Neural progenitor cell (in vitro differentiated cells): Measurements from ENCODE around the gene GATAD2A. TPM values are rescaled to one million over a fixed set of nuclear protein-coding genes. Genes with fewer than 3 reads are reported as not detected.

ENCODE experiments used
- DNase-seq: peaks from one replicate; pipeline ENCODE4 v3.0.0-alpha.2; 2016; ENCODE audit warnings: low spot score
- H2AFZ ChIP-seq: fragments of 200-600 bp; sonication (generic); replicated peaks from 2 replicates; pipeline ENCODE4 v1.6.1; 2016; ENCODE audit warnings: antibody characterized with exemption
- H3F3A ChIP-seq: fragments of 200-600 bp; sonication (generic); 2 replicates; pipeline ENCODE4 v1.6.1; 2016; ENCODE audit warnings: antibody characterized with exemption, low read depth
- H3K27ac ChIP-seq: fragments of 200-600 bp; sonication (generic); 2 replicates; pipeline ENCODE4 v1.5.1; 2016; ENCODE audit warnings: mild to moderate bottlenecking
- H3K27me3 ChIP-seq: fragments of 200-600 bp; sonication (generic); 2 replicates; pipeline ENCODE4 v1.6.1; 2016; ENCODE audit warnings: mild to moderate bottlenecking, moderate library complexity
- H3K36me3 ChIP-seq: fragments of 200-600 bp; sonication (generic); 2 replicates; pipeline ENCODE4 v1.5.1; 2016
- H3K4me1 ChIP-seq: fragments of 200-600 bp; sonication (generic); 2 replicates; pipeline ENCODE4 v1.6.1; 2016; ENCODE audit warnings: mixed run types
- H3K4me2 ChIP-seq: fragments of 200-600 bp; sonication (generic); 2 replicates; pipeline ENCODE4 v1.6.1; 2016
- H3K4me3 ChIP-seq: fragments of 200-600 bp; sonication (generic); 2 replicates; pipeline ENCODE4 v1.5.1; 2016
- H3K79me2 ChIP-seq: fragments of 200-600 bp; sonication (generic); 2 replicates; pipeline ENCODE4 v1.6.1; 2016; ENCODE audit warnings: low read depth
- H3K9ac ChIP-seq: fragments of 200-600 bp; sonication (generic); 2 replicates; pipeline ENCODE4 v1.6.1; 2016
- H3K9me3 ChIP-seq: fragments of 200-600 bp; sonication (generic); 2 replicates; pipeline ENCODE4 v1.5.1; 2016; ENCODE audit warnings: low read depth
- H4K20me1 ChIP-seq: fragments of 200-600 bp; sonication (generic); 2 replicates; pipeline ENCODE4 v1.6.1; 2016; ENCODE audit warnings: low read depth
- H3K27ac Mint-ChIP-seq: 3 replicates; pipeline ENCODE4 v1.8.0; 2021; ENCODE audit warnings: mixed read lengths
- H3K27me3 Mint-ChIP-seq: 2 replicates; pipeline ENCODE4 v1.8.0; 2022; ENCODE audit warnings: low read depth, mild to moderate bottlenecking, inconsistent platforms, moderate library complexity, mixed read lengths; ENCODE audit not compliant: insufficient read depth
- H3K36me3 Mint-ChIP-seq: 3 replicates; pipeline ENCODE4 v1.8.0; 2021; ENCODE audit warnings: mixed read lengths
- H3K4me1 Mint-ChIP-seq: 3 replicates; pipeline ENCODE4 v1.8.0; 2021; ENCODE audit warnings: mixed read lengths
- H3K4me3 Mint-ChIP-seq: 3 replicates; pipeline ENCODE4 v1.8.0; 2021; ENCODE audit warnings: mild to moderate bottlenecking, moderate library complexity, mixed read lengths
- H3K9me3 Mint-ChIP-seq: 3 replicates; pipeline ENCODE4 v1.8.0; 2020; ENCODE audit warnings: mixed read lengths
- EZH2 ChIP-seq: fragments of 200-600 bp; sonication (generic); IDR thresholded peaks from 2 replicates; pipeline ENCODE4 v1.6.1; 2017; ENCODE audit warnings: antibody characterized with exemption, mild to moderate bottlenecking, moderate library complexity
- EZH2phosphoT487 ChIP-seq: fragments of 200-600 bp; sonication (generic); IDR thresholded peaks from 2 replicates; pipeline ENCODE4 v1.6.1; 2017; ENCODE audit warnings: antibody characterized with exemption
- total RNA-seq: library from RNA; depleted of rRNA; stranded (reverse); fragments of >200 nt; gene quantifications from 2 replicates; pipeline ENCODE4 v1.2.3, GENCODE V29; 2015; ENCODE audit warnings: low replicate concordance
- TF ChIP-seq, protein P1 (sequence below): fragments of 200-600 bp; sonication (generic); IDR thresholded peaks from 2 replicates; pipeline ENCODE4 v1.5.1; 2017; ENCODE audit warnings: antibody characterized with exemption, mild to moderate bottlenecking

GATAD2A gene
- total RNA-seq, 1 donor from 2014 or later: 37.9 TPM

DNA sequence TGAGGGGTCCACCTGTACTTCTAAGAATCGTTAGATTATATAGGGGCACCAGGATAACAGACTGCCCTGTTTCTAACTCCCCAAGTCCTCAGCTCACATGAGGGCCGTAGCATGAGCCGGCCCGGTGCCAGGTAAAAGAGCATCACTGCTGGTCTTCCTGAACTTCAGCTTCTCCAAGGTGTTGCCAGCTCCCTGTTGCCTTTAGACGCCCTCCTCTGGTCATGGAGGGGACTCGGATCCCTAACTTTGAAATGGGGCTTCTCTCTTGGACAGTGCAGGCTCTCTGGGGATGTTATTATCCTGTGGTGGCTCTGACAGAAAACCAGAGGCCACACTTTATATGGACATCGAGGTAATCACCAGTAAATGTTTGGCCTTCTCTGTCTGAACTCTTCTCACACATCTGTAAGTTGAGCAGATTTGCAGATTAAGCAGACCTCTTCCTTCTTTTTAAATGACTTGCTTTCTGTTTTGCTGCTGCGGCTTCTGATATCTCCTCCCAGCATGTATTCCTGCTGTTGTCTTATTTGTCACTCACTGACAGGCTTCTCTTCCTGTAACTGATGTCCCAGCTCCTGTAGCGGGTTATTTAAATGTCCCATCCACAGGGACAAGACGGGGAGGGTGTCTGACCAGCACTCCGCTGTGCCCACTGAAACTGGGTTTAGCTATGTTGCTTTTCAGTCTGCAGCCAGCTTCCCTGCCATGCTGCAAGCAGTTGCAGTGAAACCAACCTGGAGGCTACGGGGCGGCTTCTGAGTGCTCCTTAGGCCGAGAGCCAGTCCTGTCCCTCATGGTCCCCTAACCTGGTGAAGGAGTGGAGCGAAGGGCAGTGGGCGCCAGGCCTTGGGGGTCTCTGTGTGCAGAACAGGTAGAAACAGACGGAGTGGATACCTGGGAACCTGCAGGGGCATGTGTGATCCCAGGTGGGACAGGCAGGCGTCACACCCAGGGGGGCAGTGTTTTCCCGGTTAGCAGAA lies 70.7 kb downstream of the GATAD2A start:
- Mint-ChIP-seq H3K4me3 (peak overlapping the region; percentile 74), H3K27ac (peak overlapping the region; percentile 90), H3K4me1 (peaks cover 21% of the 10 kb centered on the region), H3K9me3 (no peaks in the 10 kb centered on the region), H3K27me3 (peaks cover 4% of the 10 kb centered on the region), H3K36me3 (peaks cover 14% of the 10 kb centered on the region)
- H3K36me3 ChIP-seq: no peaks in the 10 kb centered on the region
- peaks cover 92% of the 10 kb centered on the region for H3K79me2 ChIP-seq
- peaks cover 23% of the 10 kb centered on the region for H3F3A ChIP-seq
- H3K4me3 ChIP-seq: no peak overlapping the region
- DNase-seq: peak; percentile 60
- no peak overlapping the region for H2AFZ ChIP-seq
- no peaks in the 10 kb centered on the region for H3K27me3 ChIP-seq
- H3K27ac ChIP-seq: no peak overlapping the region
- H3K4me1 ChIP-seq: peaks cover 13% of the 10 kb centered on the region
- H3K4me2 ChIP-seq: peak overlapping the region; percentile 43
- no peaks in the 10 kb centered on the region for H3K9me3 ChIP-seq
- H3K9ac ChIP-seq: no peak overlapping the region
- peaks cover 62% of the 10 kb centered on the region for H4K20me1 ChIP-seq
- no peak for TF ChIP-seq EZH2phosphoT487
- no peak for TF ChIP-seq EZH2
- TF ChIP-seq, protein P1, sequence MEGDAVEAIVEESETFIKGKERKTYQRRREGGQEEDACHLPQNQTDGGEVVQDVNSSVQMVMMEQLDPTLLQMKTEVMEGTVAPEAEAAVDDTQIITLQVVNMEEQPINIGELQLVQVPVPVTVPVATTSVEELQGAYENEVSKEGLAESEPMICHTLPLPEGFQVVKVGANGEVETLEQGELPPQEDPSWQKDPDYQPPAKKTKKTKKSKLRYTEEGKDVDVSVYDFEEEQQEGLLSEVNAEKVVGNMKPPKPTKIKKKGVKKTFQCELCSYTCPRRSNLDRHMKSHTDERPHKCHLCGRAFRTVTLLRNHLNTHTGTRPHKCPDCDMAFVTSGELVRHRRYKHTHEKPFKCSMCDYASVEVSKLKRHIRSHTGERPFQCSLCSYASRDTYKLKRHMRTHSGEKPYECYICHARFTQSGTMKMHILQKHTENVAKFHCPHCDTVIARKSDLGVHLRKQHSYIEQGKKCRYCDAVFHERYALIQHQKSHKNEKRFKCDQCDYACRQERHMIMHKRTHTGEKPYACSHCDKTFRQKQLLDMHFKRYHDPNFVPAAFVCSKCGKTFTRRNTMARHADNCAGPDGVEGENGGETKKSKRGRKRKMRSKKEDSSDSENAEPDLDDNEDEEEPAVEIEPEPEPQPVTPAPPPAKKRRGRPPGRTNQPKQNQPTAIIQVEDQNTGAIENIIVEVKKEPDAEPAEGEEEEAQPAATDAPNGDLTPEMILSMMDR: peak; percentile 56

- H3K4me3 Mint-ChIP-seq: no peak overlapping the region
- H3K36me3 Mint-ChIP-seq: peaks cover 9% of the 10 kb centered on the region
- no peaks in the 10 kb centered on the region for H3K27me3 ChIP-seq
- H3K9ac ChIP-seq: no peak overlapping the region
- no peak overlapping the region for H3K4me3 ChIP-seq
- peaks cover 23% of the 10 kb centered on the region for H3F3A ChIP-seq
- DNase-seq: no peak
- peaks cover 7% of the 10 kb centered on the region for H3K27me3 Mint-ChIP-seq
- no peaks in the 10 kb centered on the region for H3K9me3 ChIP-seq
- H3K4me1 ChIP-seq: peaks cover 21% of the 10 kb centered on the region
- no peak overlapping the region for H3K4me2 ChIP-seq
- TF ChIP-seq EZH2phosphoT487 (no peak), EZH2 (no peak)
- TF ChIP-seq, protein P1: no peak
- H3K79me2 ChIP-seq: peaks cover 92% of the 10 kb centered on the region
- H3K27ac ChIP-seq: no peak overlapping the region
- peaks cover 27% of the 10 kb centered on the region for H3K4me1 Mint-ChIP-seq
- H3K36me3 ChIP-seq: no peaks in the 10 kb centered on the region
- H2AFZ ChIP-seq: no peak overlapping the region
- peaks cover 72% of the 10 kb centered on the region for H4K20me1 ChIP-seq
- no peak overlapping the region for H3K27ac Mint-ChIP-seq
- H3K9me3 Mint-ChIP-seq: no peaks in the 10 kb centered on the region
These were observed 72.4 kb downstream of the GATAD2A start for GRCh38 chr19:19477705-19478383.

- H3K4me1 ChIP-seq: peaks cover 15% of the 10 kb centered on the region
- no peak overlapping the region for H3K27ac ChIP-seq
- DNase-seq: no peak
- Mint-ChIP-seq H3K27ac (no peak overlapping the region), H3K4me1 (peaks cover 16% of the 10 kb centered on the region), H3K27me3 (peaks cover 5% of the 10 kb centered on the region), H3K4me3 (no peak overlapping the region), H3K9me3 (no peaks in the 10 kb centered on the region), H3K36me3 (peaks cover 9% of the 10 kb centered on the region)
- no peak overlapping the region for H3K4me3 ChIP-seq
- H3F3A ChIP-seq: peaks cover 5% of the 10 kb centered on the region
- H3K9ac ChIP-seq: no peak overlapping the region
- peaks cover 57% of the 10 kb centered on the region for H4K20me1 ChIP-seq
- H3K79me2 ChIP-seq: peaks cover 97% of the 10 kb centered on the region
- no peak for TF ChIP-seq EZH2phosphoT487
- TF ChIP-seq, protein P1: no peak
- no peak for TF ChIP-seq EZH2
- H3K4me2 ChIP-seq: no peak overlapping the region
- H3K27me3 ChIP-seq: no peaks in the 10 kb centered on the region
- H2AFZ ChIP-seq: no peak overlapping the region
- no peaks in the 10 kb centered on the region for H3K36me3 ChIP-seq
- H3K9me3 ChIP-seq: no peaks in the 10 kb centered on the region
These were observed 75.2 kb downstream of the GATAD2A start for GRCh38 chr19:19480688-19481087.
